PC-3 (cell line): ENCODE results near the gene CTDNEP1. TPM values are rescaled to one million over a fixed set of nuclear protein-coding genes. Genes with fewer than 3 reads are reported as not detected.

Experiments used
- ATAC-seq: fragments of 200-7000 bp; cut with Tn5 transposase; 2 replicates; pipeline ENCODE4 v1.9.1; 2020; ENCODE audit warnings: mild to moderate bottlenecking, moderate library complexity
- BruUV-seq: library from RNA; stranded (reverse); fragments of 400-500 nt; replicated peaks from 2 replicates; lab custom pipeline; 2021; lab: Mats Ljungman, UMichigan
- CTCF ChIA-PET: fragments of 300-600 bp; sonication (Branson Sonifier 250); formaldehyde crosslinking; loops from one replicate; lab custom pipeline; 2022; ENCODE audit warnings: antibody characterized with exemption; lab: Charles Lee
- POLR2A ChIA-PET: fragments of 300-600 bp; sonication (Branson Sonifier 250); formaldehyde crosslinking; loops from one replicate; lab custom pipeline; 2022; ENCODE audit warnings: antibody characterized with exemption; ENCODE audit not compliant: unreplicated experiment; lab: Charles Lee
- DNase-seq: peaks from one replicate; pipeline ENCODE4 v3.0.0-alpha.2; 2015
- H2AFZ ChIP-seq: fragments of 300-600 bp; sonication (generic); 2 replicates; pipeline ENCODE4 v1.6.0; 2016; ENCODE audit warnings: antibody characterized with exemption, low read length
- H3F3A ChIP-seq: fragments of 300-600 bp; sonication (generic); one replicate; pipeline ENCODE4 v1.6.0; 2017; ENCODE audit warnings: antibody characterized with exemption, low read length, control low read depth, mild to moderate bottlenecking; ENCODE audit not compliant: unreplicated experiment
- H3K27ac ChIP-seq: fragments of 300-600 bp; sonication (generic); 2 replicates; pipeline ENCODE4 v1.5.1; 2016; ENCODE audit warnings: mild to moderate bottlenecking, low read length
- H3K27me3 ChIP-seq: fragments of 300-600 bp; sonication (generic); 2 replicates; pipeline ENCODE4 v1.6.1; 2016; ENCODE audit warnings: low read length, mixed read lengths
- H3K36me3 ChIP-seq: fragments of 300-600 bp; sonication (generic); 2 replicates; pipeline ENCODE4 v1.6.1; 2016; ENCODE audit warnings: low read depth, mixed run types, low read length, mixed read lengths
- H3K4me1 ChIP-seq: fragments of 300-600 bp; sonication (generic); 2 replicates; pipeline ENCODE4 v1.5.1; 2016; ENCODE audit warnings: low read length; ENCODE audit not compliant: insufficient read depth
- H3K4me2 ChIP-seq: fragments of 300-600 bp; sonication (generic); 2 replicates; pipeline ENCODE4 v1.6.0; 2016; ENCODE audit warnings: low read length
- H3K4me3 ChIP-seq: fragments of 300-600 bp; sonication (generic); 2 replicates; pipeline ENCODE4 v1.5.1; 2016; ENCODE audit warnings: mild to moderate bottlenecking, low read length, mixed read lengths
- H3K79me2 ChIP-seq: fragments of 300-600 bp; sonication (generic); 2 replicates; pipeline ENCODE4 v1.6.1; 2017; ENCODE audit warnings: low read length, mixed read lengths
- H3K9ac ChIP-seq: fragments of 300-600 bp; sonication (generic); 2 replicates; pipeline ENCODE4 v1.6.0; 2016; ENCODE audit warnings: mild to moderate bottlenecking, low read length
- H3K9me2 ChIP-seq: fragments of 300-600 bp; sonication (generic); replicated peaks from 2 replicates; pipeline ENCODE4 v1.6.1; 2016; ENCODE audit warnings: mixed run types, low read length, mixed read lengths
- H3K9me3 ChIP-seq: fragments of 300-600 bp; sonication (generic); 2 replicates; pipeline ENCODE4 v1.6.1; 2016; ENCODE audit warnings: low read length, mixed read lengths
- H4K20me1 ChIP-seq: fragments of 300-600 bp; sonication (generic); 2 replicates; pipeline ENCODE4 v1.6.1; 2016; ENCODE audit warnings: low read length, mixed read lengths
- CTCF ChIP-seq: fragments of 300-600 bp; sonication (generic); conservative IDR thresholded peaks from 2 replicates; pipeline ENCODE4 v1.5.1; 2017; ENCODE audit warnings: antibody characterized with exemption, low read depth, mild to moderate bottlenecking, low read length
- EZH2 ChIP-seq: fragments of 300-600 bp; sonication (generic); IDR thresholded peaks from one replicate; pipeline ENCODE4 v1.6.1; 2017; ENCODE audit warnings: antibody characterized with exemption, mild to moderate bottlenecking, low read length; ENCODE audit not compliant: unreplicated experiment
- EZH2phosphoT487 ChIP-seq: fragments of 300-600 bp; sonication (generic); IDR thresholded peaks from 2 replicates; pipeline ENCODE4 v1.6.1; 2018; ENCODE audit warnings: mild to moderate bottlenecking, antibody characterized with exemption, low read length, borderline replicate concordance
- intact Hi-C: fragments of 100-400 bp; cut with micrococcal nuclease; formaldehyde crosslinking; loops from 2 replicates; pipeline ENCODE4 v1.9.0; 2023
- total RNA-seq: library from RNA; depleted of rRNA; stranded (reverse); fragments of >200 nt; gene quantifications from 2 replicates; pipeline ENCODE4 v1.2.3, GENCODE V29; 2014

Gene CTDNEP1
- total RNA-seq, 1 experiment from 2014 or later: 52.4 TPM

- intact Hi-C loops: loop anchor here (1.0 to 5.0 kb wide), 2 partner anchors 11 to 219 kb away; partner anchors contain the start of genes ELP5, POLR2A and SLC35G6
- ChIA-PET CTCF (no interaction called here), POLR2A (no interaction called here)
- no peaks in the 10 kb centered on the region for H3K27me3 ChIP-seq
- H2AFZ ChIP-seq: peak overlapping the region; percentile 65
- peak overlapping the region; percentile 97 for H3K4me3 ChIP-seq
- peaks cover 14% of the 10 kb centered on the region; the same call in 1 of the 2 replicates for H4K20me1 ChIP-seq
- peaks cover 45% of the 10 kb centered on the region for H3K79me2 ChIP-seq
- H3F3A ChIP-seq: no peaks in the 10 kb centered on the region
- TF ChIP-seq CTCF: no peak
- H3K9ac ChIP-seq: peak overlapping the region; percentile 93
- H3K27ac ChIP-seq: peak overlapping the region; percentile 93
- H3K9me3 ChIP-seq: no peaks in the 10 kb centered on the region
- H3K36me3 ChIP-seq: peaks cover 4% of the 10 kb centered on the region; the same call in 1 of the 2 replicates
- ATAC-seq (peak; percentile 33), DNase-seq (peak; percentile 69)
- BruUV-seq: TSS peak; percentile 38
- H3K4me2 ChIP-seq: peak overlapping the region; percentile 96
- peaks cover 27% of the 10 kb centered on the region for H3K4me1 ChIP-seq
- no peaks in the 10 kb centered on the region for H3K9me2 ChIP-seq
These were observed 11.6 kb upstream of the CTDNEP1 start for GRCh38 chr17:7262935-7263800.

- Histone ChIP-seq H4K20me1 (peaks cover 14% of the 10 kb centered on the region; the same call in 1 of the 2 replicates), H3K4me3 (peak within 1 kb of the TSS; percentile 97), H3K4me1 (peaks cover 27% of the 10 kb centered on the region), H3K9me3 (no peaks in the 10 kb centered on the region), H3K4me2 (peak within 1 kb of the TSS; percentile 96), H3K9ac (peak within 1 kb of the TSS; percentile 93), H3K27me3 (no peaks in the 10 kb centered on the region), H3K79me2 (peaks cover 45% of the 10 kb centered on the region), H3K27ac (peak within 1 kb of the TSS; percentile 93), H3K9me2 (no peaks in the 10 kb centered on the region), H3F3A (no peaks in the 10 kb centered on the region), H3K36me3 (peaks cover 4% of the 10 kb centered on the region; the same call in 1 of the 2 replicates), H2AFZ (peak within 1 kb of the TSS; percentile 65)
- peak; percentile 37 for ATAC-seq
- BruUV-seq: no TSS peak
- intact Hi-C loops: loop anchor here (1.0 to 5.0 kb wide), 2 partner anchors 10 to 220 kb away; partner anchors contain the start of genes ELP5, POLR2A and SLC35G6
- ChIA-PET CTCF (no interaction called here), POLR2A (no interaction called here)
- DNase-seq: peak; percentile 85
- TF ChIP-seq CTCF: 0 out of 2 replicates have a peak, but pooled peaks have one; percentile 29
- no peak for TF ChIP-seq EZH2phosphoT487
- no peak for TF ChIP-seq EZH2
These were observed 10.8 kb upstream of the CTDNEP1 start, which contains the start of gene CLDN7 for GRCh38 chr17:7262192-7262934. TSS of gene CLDN7 (minus strand) at chr17:7262478. CDS start at chr17:7262043, 435 bp downstream.
